OCI-LY1 (cell line): Measurements from ENCODE around the gene AAGAB.

Experiments
- H2AFZ ChIP-seq: fragments of 200-600 bp; sonication (generic), shearing (Covaris generic); 2 replicates; pipeline ENCODE4 v1.6.0; 2014; ENCODE audit warnings: antibody characterized with exemption, mild to moderate bottlenecking, low read length
- H3F3A ChIP-seq: fragments of 200-600 bp; sonication (generic), shearing (Covaris generic); 2 replicates; pipeline ENCODE4 v1.6.0; 2014; ENCODE audit warnings: mild to moderate bottlenecking, antibody characterized with exemption, low read length, moderate library complexity; ENCODE audit not compliant: insufficient read depth
- H3K27ac ChIP-seq: fragments of 200-600 bp; sonication (generic); 2 replicates; pipeline ENCODE4 v1.5.1; 2014; ENCODE audit warnings: low read length, mixed run types, mild to moderate bottlenecking, low read depth; ENCODE audit not compliant: poor library complexity, severe bottlenecking
- H3K27me3 ChIP-seq: fragments of 200-600 bp; sonication (generic); 2 replicates; pipeline ENCODE4 v1.6.0; 2014; ENCODE audit warnings: antibody characterized with exemption, mild to moderate bottlenecking, low read length, moderate library complexity; ENCODE audit not compliant: insufficient read depth
- H3K36me3 ChIP-seq: fragments of 200-600 bp; sonication (generic); 2 replicates; pipeline ENCODE4 v1.6.1; 2014; ENCODE audit warnings: mild to moderate bottlenecking, antibody characterized with exemption, low read length, moderate library complexity, mixed read lengths; ENCODE audit not compliant: insufficient read depth
- H3K4me1 ChIP-seq: fragments of 200-600 bp; sonication (generic); 2 replicates; pipeline ENCODE4 v1.5.1; 2014; ENCODE audit warnings: mild to moderate bottlenecking, low read length, moderate library complexity; ENCODE audit not compliant: insufficient read depth, severe bottlenecking
- H3K4me2 ChIP-seq: fragments of 200-600 bp; sonication (generic), shearing (Covaris generic); 2 replicates; pipeline ENCODE4 v1.6.1; 2014; ENCODE audit warnings: low read length
- H3K4me3 ChIP-seq: fragments of 200-600 bp; sonication (generic); 2 replicates; pipeline ENCODE4 v1.5.1; 2014; ENCODE audit warnings: low read length, low read depth, mild to moderate bottlenecking, mixed read lengths; ENCODE audit not compliant: poor library complexity, severe bottlenecking
- H3K79me2 ChIP-seq: fragments of 200-600 bp; shearing (Covaris generic); 2 replicates; pipeline ENCODE4 v1.6.1; 2016; ENCODE audit warnings: mixed run types, low read length, mixed read lengths; ENCODE audit not compliant: insufficient read depth
- H3K9ac ChIP-seq: fragments of 200-600 bp; sonication (generic), shearing (Covaris generic); 2 replicates; pipeline ENCODE4 v1.6.1; 2014; ENCODE audit warnings: mild to moderate bottlenecking, low read length, mixed read lengths
- H3K9me2 ChIP-seq: fragments of 200-600 bp; sonication (generic), shearing (Covaris generic); 2 replicates; pipeline ENCODE4 v1.6.1; 2014; ENCODE audit warnings: low read depth, mild to moderate bottlenecking, low read length, mixed read lengths
- H3K9me3 ChIP-seq: fragments of 200-600 bp; shearing (Covaris generic); 2 replicates; pipeline ENCODE4 v1.6.1; 2014; ENCODE audit warnings: low read length, mixed read lengths
- H4K20me1 ChIP-seq: fragments of 200-600 bp; sonication (generic), shearing (Covaris generic); 2 replicates; pipeline ENCODE4 v1.6.0; 2016; ENCODE audit warnings: mild to moderate bottlenecking, low read length; ENCODE audit not compliant: insufficient read depth
- EZH2 ChIP-seq: fragments of 200-600 bp; sonication (generic), shearing (Covaris generic); IDR thresholded peaks from 2 replicates; pipeline ENCODE4 v1.8.0; 2017; ENCODE audit warnings: borderline replicate concordance, mixed run types, mild to moderate bottlenecking, antibody characterized with exemption, low read length, moderate library complexity, mixed read lengths
- TF ChIP-seq, protein P1 (sequence below): fragments of 200-600 bp; sonication (generic), shearing (Covaris generic); IDR thresholded peaks from 2 replicates; pipeline ENCODE4 v1.5.1; 2017; ENCODE audit warnings: mild to moderate bottlenecking, antibody characterized with exemption, low read length, moderate library complexity, mixed read lengths

The AAGAB gene

DNA sequence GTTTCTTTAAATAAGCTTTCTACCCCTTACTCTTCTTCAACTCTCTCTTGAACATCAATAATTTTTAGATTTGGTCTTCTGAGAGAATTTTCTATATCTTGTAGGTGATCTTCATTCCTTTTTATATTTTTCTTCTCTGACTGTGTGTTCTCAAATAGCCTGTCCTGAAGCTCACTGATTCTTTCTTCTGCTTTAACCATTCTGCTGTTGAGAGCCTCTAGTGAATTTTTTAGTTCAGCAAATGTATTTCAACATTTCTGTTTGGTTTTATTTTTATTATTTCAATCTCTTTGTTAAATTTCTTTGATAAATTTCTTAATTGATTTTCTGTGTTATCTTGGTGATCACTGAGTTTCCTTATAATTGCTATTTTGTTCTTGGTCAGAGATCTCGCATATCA is 19.8 kb upstream of the AAGAB start:
- Histone ChIP-seq H3K36me3 (no peaks in the 10 kb centered on the region), H3K4me3 (no peak overlapping the region), H4K20me1 (no peaks in the 10 kb centered on the region), H3K9me3 (peaks cover 4% of the 10 kb centered on the region; the same call in 1 of the 2 replicates), H3K4me2 (no peak overlapping the region), H2AFZ (no peak overlapping the region), H3K9ac (no peak overlapping the region), H3K9me2 (no peaks in the 10 kb centered on the region), H3K4me1 (no peaks in the 10 kb centered on the region), H3F3A (no peaks in the 10 kb centered on the region), H3K27ac (no peak overlapping the region), H3K79me2 (no peaks in the 10 kb centered on the region), H3K27me3 (no peaks in the 10 kb centered on the region)
- TF ChIP-seq, protein P1, sequence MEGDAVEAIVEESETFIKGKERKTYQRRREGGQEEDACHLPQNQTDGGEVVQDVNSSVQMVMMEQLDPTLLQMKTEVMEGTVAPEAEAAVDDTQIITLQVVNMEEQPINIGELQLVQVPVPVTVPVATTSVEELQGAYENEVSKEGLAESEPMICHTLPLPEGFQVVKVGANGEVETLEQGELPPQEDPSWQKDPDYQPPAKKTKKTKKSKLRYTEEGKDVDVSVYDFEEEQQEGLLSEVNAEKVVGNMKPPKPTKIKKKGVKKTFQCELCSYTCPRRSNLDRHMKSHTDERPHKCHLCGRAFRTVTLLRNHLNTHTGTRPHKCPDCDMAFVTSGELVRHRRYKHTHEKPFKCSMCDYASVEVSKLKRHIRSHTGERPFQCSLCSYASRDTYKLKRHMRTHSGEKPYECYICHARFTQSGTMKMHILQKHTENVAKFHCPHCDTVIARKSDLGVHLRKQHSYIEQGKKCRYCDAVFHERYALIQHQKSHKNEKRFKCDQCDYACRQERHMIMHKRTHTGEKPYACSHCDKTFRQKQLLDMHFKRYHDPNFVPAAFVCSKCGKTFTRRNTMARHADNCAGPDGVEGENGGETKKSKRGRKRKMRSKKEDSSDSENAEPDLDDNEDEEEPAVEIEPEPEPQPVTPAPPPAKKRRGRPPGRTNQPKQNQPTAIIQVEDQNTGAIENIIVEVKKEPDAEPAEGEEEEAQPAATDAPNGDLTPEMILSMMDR = no peak
- TF ChIP-seq EZH2 = no peak

DNA sequence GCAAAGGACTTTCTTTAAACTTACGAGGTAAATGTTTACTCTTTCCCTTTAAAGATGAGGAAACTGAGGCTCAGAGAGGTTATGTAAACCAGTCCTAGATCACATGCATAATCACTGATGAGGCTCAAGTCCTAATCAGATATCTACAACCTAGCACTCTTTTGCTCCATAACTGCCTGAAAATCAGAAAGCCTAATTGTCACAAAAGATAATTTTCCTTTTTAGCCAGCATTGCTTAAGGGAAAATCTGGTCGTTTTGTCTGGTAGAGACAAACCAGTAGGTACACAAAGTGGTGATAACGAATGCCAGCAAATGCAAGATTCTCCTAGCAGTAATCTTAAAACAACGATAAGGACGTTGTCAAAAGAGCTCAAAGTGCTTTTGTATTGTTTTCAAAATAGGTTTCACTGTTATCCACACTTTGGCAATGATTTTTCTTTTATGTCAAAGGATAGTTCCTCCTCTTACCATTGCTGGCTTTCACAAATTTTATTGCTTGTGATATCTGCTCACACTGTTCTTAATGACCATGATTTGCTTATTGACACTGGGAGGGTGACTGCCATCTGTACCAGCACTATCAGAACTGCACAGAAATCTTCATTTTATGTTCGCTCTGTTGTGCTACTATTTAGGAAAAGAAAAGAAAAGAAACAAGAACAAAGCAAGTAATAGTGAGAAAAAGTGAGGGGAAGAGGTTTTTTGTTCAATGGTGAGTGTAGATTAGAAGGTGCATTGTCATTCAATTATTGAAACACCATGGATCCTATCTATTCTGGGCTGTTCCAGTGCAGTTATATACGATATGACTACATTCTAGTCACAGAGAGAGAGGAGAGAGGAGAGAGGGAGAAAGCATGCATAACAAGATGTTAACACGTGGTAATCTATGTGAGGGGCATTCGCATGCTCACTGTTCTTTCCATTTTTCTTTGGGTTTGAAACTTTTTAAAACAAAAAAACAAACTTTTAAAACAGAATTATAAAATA is 13.8 kb upstream of the AAGAB start:
- H4K20me1 ChIP-seq = no peaks in the 10 kb centered on the region
- no peak for TF ChIP-seq EZH2
- TF ChIP-seq, protein P1 = no peak
- H3K4me1 ChIP-seq = no peaks in the 10 kb centered on the region
- no peaks in the 10 kb centered on the region for H3K79me2 ChIP-seq
- no peaks in the 10 kb centered on the region for H3K9me3 ChIP-seq
- no peak overlapping the region for H3K27ac ChIP-seq
- no peaks in the 10 kb centered on the region for H3F3A ChIP-seq
- no peaks in the 10 kb centered on the region for H3K36me3 ChIP-seq
- no peak overlapping the region for H3K9ac ChIP-seq
- H3K27me3 ChIP-seq = no peaks in the 10 kb centered on the region
- no peak overlapping the region for H3K4me3 ChIP-seq
- no peak overlapping the region for H3K4me2 ChIP-seq
- no peaks in the 10 kb centered on the region for H3K9me2 ChIP-seq
- H2AFZ ChIP-seq = no peak overlapping the region

DNA sequence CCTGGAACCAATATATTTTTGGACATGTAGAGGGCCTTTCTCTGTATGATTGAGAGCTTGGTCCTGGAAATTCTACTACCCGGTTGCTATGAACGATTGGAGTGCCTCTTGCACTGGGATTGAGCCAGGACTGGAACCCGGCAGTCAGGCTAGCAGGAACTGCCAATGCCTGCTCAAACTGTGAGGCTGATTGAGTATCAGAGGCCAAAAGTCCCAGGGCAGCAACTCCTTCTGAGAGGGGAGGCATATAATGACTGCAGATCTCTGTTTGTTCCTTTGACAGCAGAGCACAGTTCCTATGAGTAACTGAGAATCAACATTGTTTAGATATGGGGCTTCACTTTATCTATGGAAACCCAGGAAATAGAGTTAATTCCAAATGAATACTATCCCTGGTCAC is 13.0 kb upstream of the AAGAB start:
- Histone ChIP-seq H3K9ac (no peak overlapping the region), H3K4me2 (no peak overlapping the region), H3K4me1 (no peaks in the 10 kb centered on the region), H3K9me2 (no peaks in the 10 kb centered on the region), H3K27ac (no peak overlapping the region), H3K27me3 (no peaks in the 10 kb centered on the region), H3K36me3 (no peaks in the 10 kb centered on the region), H3K9me3 (no peaks in the 10 kb centered on the region), H2AFZ (no peak overlapping the region), H3F3A (no peaks in the 10 kb centered on the region), H4K20me1 (no peaks in the 10 kb centered on the region), H3K79me2 (no peaks in the 10 kb centered on the region), H3K4me3 (no peak overlapping the region)
- TF ChIP-seq, protein P1 = no peak
- TF ChIP-seq EZH2 = no peak
